Measurements from ENCODE around the gene ADAMTS7. TPM values are rescaled to one million over a fixed set of nuclear protein-coding genes. Genes with fewer than 3 reads are reported as not detected.
"Not testable (repeated sequence)": the region's sequence is repeated elsewhere in the genome, so short reads cannot be mapped to it uniquely, and the experiment has no call there.

Gene ADAMTS7
- total RNA-seq, 1 donor from 2014 or later = 9.1 TPM

- no peak for ATAC-seq
- no peak for TF ChIP-seq CTCF (IDR thresholded peaks at IDR 0.05)
These were observed 16.2 kb downstream of the ADAMTS7 start for GRCh38 chr15:78795043-78795442.

GRCh38 chr15:78794446-78794845 is 16.8 kb downstream of the ADAMTS7 start:
- H3K4me1 ChIP-seq; H3K36me3 ChIP-seq; intact Hi-C loops (cut with DNase I); H3K27me3 ChIP-seq; ATAC-seq; H3K4me3 ChIP-seq; DNase-seq; H3K27ac ChIP-seq; H3K9me3 ChIP-seq: not testable (repeated sequence)

More at GRCh38 chr15:78795043-78795442, 16.2 kb downstream of the ADAMTS7 start:
- no peaks in the 10 kb centered on the region for H3K27me3 ChIP-seq
- no peak overlapping the region for H3K4me3 ChIP-seq
- no peaks in the 10 kb centered on the region for H3K4me1 ChIP-seq
- H3K27ac ChIP-seq = no peak overlapping the region
- H3K9me3 ChIP-seq = no peaks in the 10 kb centered on the region
- DNase-seq = no peak
- intact Hi-C loops (cut with DNase I) = no loop called here
- no peaks in the 10 kb centered on the region for H3K36me3 ChIP-seq

GRCh38 chr15:78791357-78791756 is 19.9 kb downstream of the ADAMTS7 start:
- H3K27me3 ChIP-seq = no peaks in the 10 kb centered on the region
- no peak overlapping the region for H3K4me3 ChIP-seq
- no peaks in the 10 kb centered on the region for H3K4me1 ChIP-seq
- ATAC-seq (no peak), DNase-seq (no peak)
- no peaks in the 10 kb centered on the region for H3K9me3 ChIP-seq
- intact Hi-C loops (cut with DNase I) = no loop called here
- no peak overlapping the region for H3K27ac ChIP-seq
- no peak for TF ChIP-seq CTCF (IDR thresholded peaks at IDR 0.05)
- no peaks in the 10 kb centered on the region for H3K36me3 ChIP-seq

- intact Hi-C loops (cut with DNase I) = no loop called here
- no peak overlapping the region for H3K27ac ChIP-seq
- no peaks in the 10 kb centered on the region for H3K9me3 ChIP-seq
- no peak for ATAC-seq
- no peaks in the 10 kb centered on the region for H3K36me3 ChIP-seq
- H3K4me1 ChIP-seq = no peaks in the 10 kb centered on the region
- DNase-seq = no peak
- H3K4me3 ChIP-seq = no peak overlapping the region
- TF ChIP-seq CTCF (IDR thresholded peaks at IDR 0.05) = no peak
- H3K27me3 ChIP-seq = no peaks in the 10 kb centered on the region
These were observed 21.2 kb downstream of the ADAMTS7 start for GRCh38 chr15:78790027-78790426.

- Histone ChIP-seq H3K27ac (no peak overlapping the region), H3K9me3 (no peaks in the 10 kb centered on the region), H3K4me1 (no peaks in the 10 kb centered on the region), H3K27me3 (no peaks in the 10 kb centered on the region), H3K36me3 (no peaks in the 10 kb centered on the region), H3K4me3 (no peak overlapping the region)
- DNase-seq (no peak), ATAC-seq (no peak)
- intact Hi-C loops (cut with DNase I) = no loop called here
- TF ChIP-seq CTCF (IDR thresholded peaks at IDR 0.05) = no peak
These were observed 21.6 kb downstream of the ADAMTS7 start for GRCh38 chr15:78789615-78790014.

- Histone ChIP-seq H3K9me3 (no peaks in the 10 kb centered on the region), H3K4me1 (no peaks in the 10 kb centered on the region), H3K36me3 (no peaks in the 10 kb centered on the region), H3K27me3 (no peaks in the 10 kb centered on the region), H3K4me3 (no peak overlapping the region), H3K27ac (no peak overlapping the region)
- intact Hi-C loops (cut with DNase I) = no loop called here
- DNase-seq = no peak
- ATAC-seq = no peak
- no peak for TF ChIP-seq CTCF (IDR thresholded peaks at IDR 0.05)
These were observed 23.1 kb downstream of the ADAMTS7 start for GRCh38 chr15:78788016-78788660.

- ATAC-seq; H3K36me3 ChIP-seq; DNase-seq; H3K27me3 ChIP-seq; H3K4me1 ChIP-seq; H3K4me3 ChIP-seq; H3K27ac ChIP-seq; H3K9me3 ChIP-seq; intact Hi-C loops (cut with DNase I): not testable (repeated sequence)
These were observed 28.9 kb downstream of the ADAMTS7 start for GRCh38 chr15:78782402-78782801.

GRCh38 chr15:78781381-78781780 is 29.9 kb downstream of the ADAMTS7 start:
- H3K27ac ChIP-seq; H3K27me3 ChIP-seq; ATAC-seq; H3K36me3 ChIP-seq; H3K4me3 ChIP-seq; H3K4me1 ChIP-seq; intact Hi-C loops (cut with DNase I); DNase-seq; H3K9me3 ChIP-seq: not testable (repeated sequence)

- intact Hi-C loops (cut with DNase I); DNase-seq; H3K9me3 ChIP-seq; H3K27ac ChIP-seq; H3K4me1 ChIP-seq; H3K36me3 ChIP-seq; H3K27me3 ChIP-seq; H3K4me3 ChIP-seq: not testable (repeated sequence)
- peak; percentile 40 for ATAC-seq
These were observed 31.3 kb downstream of the ADAMTS7 start for GRCh38 chr15:78779975-78780374.

All from upper lobe of right lung (tissue), 1 donor.